Gastrocnemius medialis (tissue), 4 donors: ENCODE results near the gene NSMCE1.

Experiments
- POLR2A ChIP-seq, 2 donors: fragments of 450-650 bp; IDR thresholded peaks; one replicate each; pipeline ENCODE4 v1.6.1; 2017; ENCODE audit warnings: antibody characterized with exemption in 2 of 2, mild to moderate bottlenecking in 2 of 2, moderate library complexity in 2 of 2
- TF ChIP-seq, protein P1 (sequence below), 5 experiments: fragments of 450-650 bp in 3 of 5; fragments of 200-600 bp in 2 of 5; sonication (generic) in 2 of 5; IDR thresholded peaks in 4 of 5; conservative IDR thresholded peaks in 1 of 5; 1 replicate in 4 of 5; 2 replicates in 1 of 5; pipeline ENCODE4 v1.5.1; 2016 to 2019; ENCODE audit warnings: antibody characterized with exemption in 5 of 5, mild to moderate bottlenecking in 3 of 5, moderate library complexity in 3 of 5

DNA sequence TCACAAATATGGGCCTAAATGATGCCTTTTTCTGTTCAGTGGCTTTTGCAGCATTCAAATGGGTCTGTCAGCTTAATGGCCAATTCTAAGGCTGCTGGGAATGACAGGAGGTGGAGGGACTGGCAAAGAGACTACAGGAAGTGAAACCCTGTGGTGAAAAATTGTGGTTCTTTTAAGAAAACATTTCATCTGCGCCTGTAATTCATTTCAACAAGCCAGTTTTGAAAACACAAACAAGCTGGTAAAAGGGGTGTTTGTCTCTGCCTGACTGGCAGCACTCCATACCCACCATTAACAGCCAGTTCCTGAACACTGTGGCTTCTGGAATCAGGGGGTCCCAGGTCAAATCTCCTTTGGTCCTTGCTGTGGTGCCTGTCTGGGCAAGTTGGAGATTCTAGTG lies 68.8 kb downstream of the NSMCE1 start:
- TF ChIP-seq, protein P1, sequence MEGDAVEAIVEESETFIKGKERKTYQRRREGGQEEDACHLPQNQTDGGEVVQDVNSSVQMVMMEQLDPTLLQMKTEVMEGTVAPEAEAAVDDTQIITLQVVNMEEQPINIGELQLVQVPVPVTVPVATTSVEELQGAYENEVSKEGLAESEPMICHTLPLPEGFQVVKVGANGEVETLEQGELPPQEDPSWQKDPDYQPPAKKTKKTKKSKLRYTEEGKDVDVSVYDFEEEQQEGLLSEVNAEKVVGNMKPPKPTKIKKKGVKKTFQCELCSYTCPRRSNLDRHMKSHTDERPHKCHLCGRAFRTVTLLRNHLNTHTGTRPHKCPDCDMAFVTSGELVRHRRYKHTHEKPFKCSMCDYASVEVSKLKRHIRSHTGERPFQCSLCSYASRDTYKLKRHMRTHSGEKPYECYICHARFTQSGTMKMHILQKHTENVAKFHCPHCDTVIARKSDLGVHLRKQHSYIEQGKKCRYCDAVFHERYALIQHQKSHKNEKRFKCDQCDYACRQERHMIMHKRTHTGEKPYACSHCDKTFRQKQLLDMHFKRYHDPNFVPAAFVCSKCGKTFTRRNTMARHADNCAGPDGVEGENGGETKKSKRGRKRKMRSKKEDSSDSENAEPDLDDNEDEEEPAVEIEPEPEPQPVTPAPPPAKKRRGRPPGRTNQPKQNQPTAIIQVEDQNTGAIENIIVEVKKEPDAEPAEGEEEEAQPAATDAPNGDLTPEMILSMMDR (IDR thresholded peaks at IDR 0.05 in 4 of 5, conservative IDR thresholded peaks at IDR 0.05 in 1 of 5) = no peak
- no peak for TF ChIP-seq POLR2A (IDR thresholded peaks at IDR 0.05)
